ENCODE results near the gene DHX34.
A peak's percentile ranks its signal among the peaks of the same experiment; 100 is the strongest.
"Not testable (repeated sequence)": the region's sequence is repeated elsewhere in the genome, so short reads cannot be mapped to it uniquely, and the experiment has no call there.

DHX34 gene, protein sequence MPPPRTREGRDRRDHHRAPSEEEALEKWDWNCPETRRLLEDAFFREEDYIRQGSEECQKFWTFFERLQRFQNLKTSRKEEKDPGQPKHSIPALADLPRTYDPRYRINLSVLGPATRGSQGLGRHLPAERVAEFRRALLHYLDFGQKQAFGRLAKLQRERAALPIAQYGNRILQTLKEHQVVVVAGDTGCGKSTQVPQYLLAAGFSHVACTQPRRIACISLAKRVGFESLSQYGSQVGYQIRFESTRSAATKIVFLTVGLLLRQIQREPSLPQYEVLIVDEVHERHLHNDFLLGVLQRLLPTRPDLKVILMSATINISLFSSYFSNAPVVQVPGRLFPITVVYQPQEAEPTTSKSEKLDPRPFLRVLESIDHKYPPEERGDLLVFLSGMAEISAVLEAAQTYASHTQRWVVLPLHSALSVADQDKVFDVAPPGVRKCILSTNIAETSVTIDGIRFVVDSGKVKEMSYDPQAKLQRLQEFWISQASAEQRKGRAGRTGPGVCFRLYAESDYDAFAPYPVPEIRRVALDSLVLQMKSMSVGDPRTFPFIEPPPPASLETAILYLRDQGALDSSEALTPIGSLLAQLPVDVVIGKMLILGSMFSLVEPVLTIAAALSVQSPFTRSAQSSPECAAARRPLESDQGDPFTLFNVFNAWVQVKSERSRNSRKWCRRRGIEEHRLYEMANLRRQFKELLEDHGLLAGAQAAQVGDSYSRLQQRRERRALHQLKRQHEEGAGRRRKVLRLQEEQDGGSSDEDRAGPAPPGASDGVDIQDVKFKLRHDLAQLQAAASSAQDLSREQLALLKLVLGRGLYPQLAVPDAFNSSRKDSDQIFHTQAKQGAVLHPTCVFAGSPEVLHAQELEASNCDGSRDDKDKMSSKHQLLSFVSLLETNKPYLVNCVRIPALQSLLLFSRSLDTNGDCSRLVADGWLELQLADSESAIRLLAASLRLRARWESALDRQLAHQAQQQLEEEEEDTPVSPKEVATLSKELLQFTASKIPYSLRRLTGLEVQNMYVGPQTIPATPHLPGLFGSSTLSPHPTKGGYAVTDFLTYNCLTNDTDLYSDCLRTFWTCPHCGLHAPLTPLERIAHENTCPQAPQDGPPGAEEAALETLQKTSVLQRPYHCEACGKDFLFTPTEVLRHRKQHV

GRCh38 chr19:47348819-47349795, at the start of gene DHX34:
DHX34 (plus strand) TSS chr19:47349315; CDS start chr19:47353031, 3,716 bp downstream.
- peak; percentile 96 for DNase-seq (ENCODE audit: low read depth)

DNA sequence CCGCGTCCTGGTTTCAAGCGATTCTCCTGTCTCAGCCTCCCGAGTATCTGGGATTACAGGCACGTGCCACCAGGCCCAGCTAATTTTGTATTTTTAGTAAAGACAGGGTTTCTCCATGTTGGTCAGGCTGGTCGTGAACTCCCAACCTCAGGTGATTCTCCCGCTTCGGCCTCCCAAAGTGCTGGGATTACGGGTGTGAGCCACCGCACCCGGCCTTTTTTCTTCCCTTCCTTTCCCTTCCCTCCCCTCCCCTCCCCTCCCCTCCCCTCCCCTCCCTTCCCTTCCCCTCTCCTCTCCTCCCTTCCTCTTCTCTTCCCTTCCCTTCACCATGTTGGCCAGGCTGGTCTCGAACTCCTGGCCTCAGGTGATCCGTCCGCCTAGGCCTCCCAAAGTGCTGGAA, 48.2 kb upstream of the DHX34 start:
- DNase-seq (ENCODE audit: low read depth): not testable (repeated sequence)

DNA sequence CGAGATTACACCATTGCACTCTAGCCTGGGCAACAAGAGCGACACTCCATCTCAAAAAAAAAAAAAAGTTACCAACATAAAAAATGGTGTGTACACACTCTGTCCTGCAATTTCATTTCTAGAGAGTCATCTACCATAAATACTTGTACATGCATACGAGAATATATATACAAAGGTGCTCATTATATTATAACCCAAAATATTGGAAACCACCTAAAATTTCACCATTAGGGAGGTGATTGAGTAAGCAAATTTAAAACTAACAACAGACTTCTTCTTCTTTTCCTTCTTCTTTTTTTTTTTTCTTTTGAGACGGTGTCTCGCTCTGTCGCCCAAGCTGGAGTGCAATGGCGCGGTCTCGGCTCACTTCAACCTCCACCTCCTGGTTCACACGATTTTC, 46.9 kb upstream of the DHX34 start:
- no peak for DNase-seq (ENCODE audit: low read depth)

DNA sequence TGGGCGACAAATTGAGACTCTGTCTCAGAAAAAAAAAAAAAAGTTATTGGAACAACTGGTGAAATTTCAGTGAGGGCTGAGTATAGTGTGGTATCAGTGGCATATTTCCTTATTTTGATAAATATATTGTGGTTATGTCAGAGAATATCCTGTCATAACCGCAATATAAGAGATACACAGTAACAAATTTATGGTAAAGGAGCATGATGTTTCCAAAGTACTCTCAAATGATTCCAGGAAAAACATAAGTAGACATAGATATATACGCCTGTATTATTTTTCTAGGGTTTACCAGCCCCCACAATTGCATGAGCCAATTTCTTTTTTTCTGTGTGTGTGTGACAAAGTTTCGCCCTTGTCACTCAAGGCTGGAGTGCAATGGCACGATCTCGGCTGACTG, 45.1 kb upstream of the DHX34 start:
- no peak for DNase-seq (ENCODE audit: low read depth)

DNA sequence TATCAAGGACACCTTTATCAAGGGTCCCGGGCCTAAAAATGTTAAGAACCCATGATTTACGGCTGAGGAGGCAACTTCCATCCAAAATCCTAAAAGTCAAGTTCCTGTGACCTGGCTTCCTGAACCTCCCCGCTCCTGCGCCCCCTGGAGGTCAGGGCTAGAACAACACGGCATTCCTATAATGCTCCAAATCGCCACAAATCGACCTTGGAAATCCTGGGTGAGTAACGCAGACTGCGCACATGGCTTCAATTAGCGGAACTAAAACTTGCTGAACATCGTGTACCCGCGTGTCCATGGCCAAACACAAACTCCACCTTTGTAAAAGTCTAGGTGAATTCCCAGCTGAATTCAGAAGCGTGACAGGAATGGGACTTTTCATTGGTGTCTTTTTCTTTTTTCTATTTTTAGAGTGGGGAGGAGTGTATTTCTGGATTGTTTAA, 43.8 kb upstream of the DHX34 start:
- peak; percentile 86 for DNase-seq (ENCODE audit: low read depth)

GRCh38 chr19:47306303-47306702, 42.8 kb upstream of the DHX34 start:
- no peak for DNase-seq (ENCODE audit: low read depth)

GRCh38 chr19:47309038-47309437, 40.1 kb upstream of the DHX34 start:
- no peak for DNase-seq (ENCODE audit: low read depth)

GRCh38 chr19:47309608-47310007, 39.5 kb upstream of the DHX34 start, which contains the start of gene C5AR1:
C5AR1 (plus strand) TSS chr19:47309861; CDS start chr19:47309896, 35 bp downstream.
- DNase-seq (ENCODE audit: low read depth): no peak

DNA sequence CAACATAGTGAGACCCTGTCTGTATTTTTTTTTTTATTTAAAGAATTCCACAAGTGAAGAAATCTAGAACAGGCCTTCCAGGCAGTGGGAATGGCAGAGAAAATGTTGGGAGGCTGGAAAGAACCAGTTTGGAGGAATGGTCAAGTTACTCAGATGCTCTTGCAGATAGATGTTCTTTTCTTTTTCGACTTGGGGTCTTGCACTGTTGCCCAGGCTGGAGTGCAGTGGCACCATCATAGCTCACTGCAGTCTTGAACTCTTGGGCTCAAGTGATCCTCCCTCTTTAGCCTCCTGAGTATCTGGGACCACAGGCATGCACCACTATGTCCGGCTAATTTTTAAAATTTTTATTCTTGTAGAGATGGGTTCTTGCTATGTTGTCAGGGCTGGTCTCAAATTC, 38.8 kb upstream of the DHX34 start:
- DNase-seq (ENCODE audit: low read depth): no peak

- DNase-seq (ENCODE audit: low read depth): no peak
Observed at GRCh38 chr19:47310819-47311218, 38.3 kb upstream of the DHX34 start.

DNA sequence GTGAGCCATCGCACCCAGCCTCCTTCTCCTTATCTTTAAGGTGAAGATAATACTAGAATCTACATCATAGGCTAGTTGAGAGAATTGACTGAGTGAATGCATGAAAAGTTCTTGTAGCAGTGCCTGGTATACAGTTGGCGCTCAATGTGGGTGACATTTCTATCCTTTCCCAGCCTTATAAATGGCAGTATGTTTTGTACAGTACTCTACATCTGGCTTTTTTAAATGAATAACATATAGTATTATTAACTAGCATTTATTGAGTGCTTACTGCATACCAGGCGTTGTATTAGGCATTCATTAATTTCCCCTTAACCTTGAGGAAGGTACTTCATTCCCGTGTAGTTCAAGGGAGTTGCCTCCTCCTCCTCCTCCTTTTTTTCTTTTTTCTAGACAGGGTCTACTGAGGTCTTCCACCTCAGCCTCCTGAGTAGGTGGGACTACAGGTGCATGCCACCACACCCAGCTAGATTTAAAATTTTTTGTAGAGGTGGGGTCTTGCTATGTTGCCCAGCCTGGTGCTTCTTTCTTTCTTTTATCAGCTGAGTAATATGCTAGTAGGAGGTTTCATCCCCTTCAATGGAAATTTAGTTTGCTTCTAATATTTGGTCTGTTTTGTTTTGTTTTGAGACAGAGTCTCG, 36.6 kb upstream of the DHX34 start:
- no peak for DNase-seq (ENCODE audit: low read depth)

- DNase-seq (ENCODE audit: low read depth): no peak
Observed at GRCh38 chr19:47313754-47314295, 35.3 kb upstream of the DHX34 start.

DNA sequence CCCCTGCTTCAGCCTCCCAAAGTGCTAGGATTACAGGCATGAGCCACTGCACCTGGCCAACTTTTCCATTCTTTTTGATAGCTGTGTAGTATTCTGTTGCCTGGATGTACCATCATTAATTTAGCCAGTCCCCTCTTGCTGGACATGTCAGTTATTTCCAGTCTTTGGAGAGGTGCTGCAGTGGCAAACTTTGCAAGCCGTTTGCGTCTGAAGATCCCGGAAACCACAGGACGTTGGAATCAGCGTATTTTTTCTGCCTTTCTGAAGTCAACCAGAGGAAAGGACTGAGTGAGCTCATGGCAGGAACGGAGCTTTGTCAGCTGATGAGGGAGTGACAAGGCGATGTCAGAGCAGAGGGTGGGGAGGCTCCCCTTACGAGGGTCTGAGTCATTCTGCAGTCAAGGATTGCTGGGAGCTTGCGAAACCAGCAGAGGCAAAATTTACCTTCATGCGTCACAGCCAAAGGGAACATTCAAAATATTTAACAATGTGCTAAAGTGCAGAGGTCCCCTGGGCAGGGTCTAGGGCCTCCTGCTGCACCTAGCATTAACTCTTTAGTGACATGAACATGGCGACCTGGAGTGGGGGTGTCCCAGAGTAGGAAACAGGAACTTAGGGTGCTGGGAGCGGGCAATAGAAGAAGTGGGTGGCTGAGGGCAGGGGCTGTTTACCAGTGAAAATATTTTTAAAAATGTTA, 33.8 kb upstream of the DHX34 start:
- DNase-seq (ENCODE audit: low read depth): peak; percentile 83

DNA sequence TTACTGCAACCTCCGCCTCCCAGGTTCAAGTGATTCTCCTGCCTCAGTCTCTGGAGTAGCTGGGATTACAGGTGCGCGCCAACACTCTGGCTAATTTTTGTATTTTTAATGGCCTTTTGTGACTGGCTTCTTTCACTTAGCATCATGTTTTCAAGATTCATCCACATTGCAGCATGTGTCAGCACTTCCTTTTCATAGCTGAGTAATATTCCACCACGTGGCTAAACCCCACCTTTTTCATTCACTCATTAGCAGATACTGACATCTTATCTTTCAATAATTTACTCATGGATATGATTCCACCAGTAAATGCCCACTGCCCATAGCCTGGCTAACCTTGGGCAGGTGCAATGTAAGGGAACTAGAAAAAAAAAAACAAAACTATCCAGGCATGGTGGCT, 32.6 kb upstream of the DHX34 start:
- no peak for DNase-seq (ENCODE audit: low read depth)

DNA sequence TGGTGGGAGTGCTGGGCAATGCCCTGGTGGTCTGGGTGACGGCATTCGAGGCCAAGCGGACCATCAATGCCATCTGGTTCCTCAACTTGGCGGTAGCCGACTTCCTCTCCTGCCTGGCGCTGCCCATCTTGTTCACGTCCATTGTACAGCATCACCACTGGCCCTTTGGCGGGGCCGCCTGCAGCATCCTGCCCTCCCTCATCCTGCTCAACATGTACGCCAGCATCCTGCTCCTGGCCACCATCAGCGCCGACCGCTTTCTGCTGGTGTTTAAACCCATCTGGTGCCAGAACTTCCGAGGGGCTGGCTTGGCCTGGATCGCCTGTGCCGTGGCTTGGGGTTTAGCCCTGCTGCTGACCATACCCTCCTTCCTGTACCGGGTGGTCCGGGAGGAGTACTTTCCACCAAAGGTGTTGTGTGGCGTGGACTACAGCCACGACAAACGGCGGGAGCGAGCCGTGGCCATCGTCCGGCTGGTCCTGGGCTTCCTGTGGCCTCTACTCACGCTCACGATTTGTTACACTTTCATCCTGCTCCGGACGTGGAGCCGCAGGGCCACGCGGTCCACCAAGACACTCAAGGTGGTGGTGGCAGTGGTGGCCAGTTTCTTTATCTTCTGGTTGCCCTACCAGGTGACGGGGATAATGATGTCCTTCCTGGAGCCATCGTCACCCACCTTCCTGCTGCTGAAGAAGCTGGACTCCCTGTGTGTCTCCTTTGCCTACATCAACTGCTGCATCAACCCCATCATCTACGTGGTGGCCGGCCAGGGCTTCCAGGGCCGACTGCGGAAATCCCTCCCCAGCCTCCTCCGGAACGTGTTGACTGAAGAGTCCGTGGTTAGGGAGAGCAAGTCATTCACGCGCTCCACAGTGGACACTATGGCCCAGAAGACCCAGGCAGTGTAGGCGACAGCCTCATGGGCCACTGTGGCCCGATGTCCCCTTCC, 28.9 kb upstream of the DHX34 start:
- DNase-seq (ENCODE audit: low read depth): no peak

DNA sequence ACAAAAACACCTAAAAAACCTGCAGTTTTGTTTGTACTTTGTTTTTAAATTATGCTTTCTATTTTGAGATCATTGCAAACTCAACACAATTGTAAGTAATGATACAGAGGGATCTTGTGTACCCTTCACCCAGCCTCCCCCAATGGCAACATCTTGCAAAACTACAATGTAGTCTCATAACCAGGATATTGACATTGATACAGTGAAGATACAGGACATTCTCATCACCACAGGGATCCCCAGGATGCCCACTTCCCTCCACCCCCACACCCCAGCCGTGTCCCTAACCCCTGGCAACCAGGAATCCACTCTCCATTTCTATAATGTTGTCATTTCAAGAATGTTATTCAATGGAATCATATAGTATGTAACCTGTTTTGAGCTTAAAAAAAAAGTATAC, 27.5 kb upstream of the DHX34 start:
- no peak for DNase-seq (ENCODE audit: low read depth)

DNA sequence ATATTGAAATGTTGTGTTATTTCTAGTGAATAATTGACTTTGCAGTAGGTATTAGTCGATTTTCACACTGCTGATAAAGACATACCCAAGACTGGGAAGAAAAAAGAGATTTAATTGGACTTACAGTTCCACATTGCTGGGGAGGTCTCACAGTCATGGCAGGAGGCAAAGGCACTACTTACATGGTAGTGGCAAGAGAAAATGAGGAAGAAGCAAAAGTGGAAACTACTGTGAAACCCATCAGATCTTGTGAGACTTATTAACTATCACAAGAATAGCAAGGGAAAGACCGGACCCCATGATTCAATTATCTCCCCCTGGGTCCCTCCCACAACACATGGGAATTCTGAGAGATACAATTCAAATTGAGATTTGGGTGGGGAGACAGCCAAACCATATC, 27.1 kb upstream of the DHX34 start:
- DNase-seq (ENCODE audit: low read depth): no peak

GRCh38 chr19:47323409-47323808, 25.7 kb upstream of the DHX34 start:
- DNase-seq (ENCODE audit: low read depth): no peak

- DNase-seq (ENCODE audit: low read depth): no peak
Observed at GRCh38 chr19:47323872-47324271, 25.2 kb upstream of the DHX34 start.
